Loucy (cell line): ENCODE results near the gene PEF1.

ENCODE experiments used
- CTCF ChIP-seq: fragments of 200-600 bp; sonication (generic); conservative IDR thresholded peaks from 2 replicates; pipeline ENCODE4 v1.5.1; 2014; ENCODE audit warnings: mild to moderate bottlenecking, antibody characterized with exemption, low read length
- EZH2phosphoT487 ChIP-seq: fragments of 200-600 bp; IDR thresholded peaks from 2 replicates; pipeline ENCODE4 v1.6.1; 2018; ENCODE audit warnings: antibody characterized with exemption, mild to moderate bottlenecking, moderate library complexity, borderline replicate concordance

- peak; percentile 91 for TF ChIP-seq CTCF
- no peak for TF ChIP-seq EZH2phosphoT487
Observed at GRCh38 chr1:31593770-31594632, 50.7 kb downstream of the PEF1 start.
